Hematopoietic multipotent progenitor cell treated with erythropoietin and hydrocortisone succinate and interleukin-3 and kit ligand, for 6 days (in vitro differentiated cells): ENCODE results near the gene GALP.
"Not testable (repeated sequence)": the region's sequence is repeated elsewhere in the genome, so short reads cannot be mapped to it uniquely, and the experiment has no call there.

ENCODE experiments used
- DNase-seq: peaks from one replicate; pipeline ENCODE4 v3.0.0-alpha.2; 2015

Gene GALP

DNA sequence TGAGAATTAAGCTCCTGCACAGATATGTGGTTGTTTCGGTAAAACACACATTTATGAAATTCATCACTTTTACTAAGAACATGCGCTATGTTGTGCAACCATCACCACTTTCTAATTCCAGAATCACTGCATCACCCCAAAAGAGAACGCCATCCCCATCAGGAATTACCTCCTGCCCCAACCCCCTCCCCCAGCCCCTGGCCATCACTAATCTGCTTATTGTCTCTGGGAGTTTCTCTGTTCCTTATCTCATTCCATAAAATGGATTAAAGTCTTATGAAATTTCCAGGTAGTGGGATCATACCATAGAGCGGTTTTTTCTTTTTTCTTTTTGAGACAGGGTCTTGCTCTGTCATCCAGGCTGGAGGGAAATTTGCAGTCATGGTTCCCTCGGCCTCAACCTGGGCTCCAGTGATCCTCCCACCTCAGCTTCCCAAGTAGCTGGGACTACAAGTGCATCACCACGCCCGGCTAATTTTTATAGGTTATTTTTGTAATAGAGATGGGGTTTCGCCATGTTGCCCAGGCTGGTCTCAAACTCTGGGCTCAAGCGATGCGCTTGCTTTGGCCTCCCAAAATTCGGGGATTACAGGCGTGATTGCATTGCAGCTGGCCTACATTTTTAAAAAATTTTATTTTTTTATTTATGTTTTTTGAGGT lies 18.3 kb downstream of the GALP start:
- no peak for DNase-seq

DNA sequence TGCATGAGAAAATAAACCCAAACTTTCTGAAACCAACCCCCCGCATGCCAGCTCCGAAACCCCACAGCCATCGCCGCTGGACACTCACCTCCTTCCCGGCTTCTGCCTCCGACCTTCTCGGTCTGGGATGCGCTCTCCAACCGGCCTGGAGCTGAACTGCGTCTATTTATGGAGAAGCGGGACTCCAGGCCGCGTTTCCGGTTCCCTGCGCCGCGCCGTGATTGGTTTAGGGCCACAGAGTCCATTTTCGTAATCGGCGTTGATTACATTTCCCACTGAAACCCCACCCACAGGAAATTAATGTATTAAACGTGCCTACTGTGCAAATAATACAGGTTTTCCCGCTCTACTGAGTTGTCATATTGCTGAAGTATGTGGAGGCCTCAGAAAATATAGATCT lies 21.8 kb downstream of the GALP start, which contains the start of gene ZSCAN5B:
Gene ZSCAN5B, minus strand, starts transcription at position 138 of the 400 bp plus-strand sequence. CDS start 4,731 bp downstream, outside the sequence.
- DNase-seq: not testable (repeated sequence)

DNA sequence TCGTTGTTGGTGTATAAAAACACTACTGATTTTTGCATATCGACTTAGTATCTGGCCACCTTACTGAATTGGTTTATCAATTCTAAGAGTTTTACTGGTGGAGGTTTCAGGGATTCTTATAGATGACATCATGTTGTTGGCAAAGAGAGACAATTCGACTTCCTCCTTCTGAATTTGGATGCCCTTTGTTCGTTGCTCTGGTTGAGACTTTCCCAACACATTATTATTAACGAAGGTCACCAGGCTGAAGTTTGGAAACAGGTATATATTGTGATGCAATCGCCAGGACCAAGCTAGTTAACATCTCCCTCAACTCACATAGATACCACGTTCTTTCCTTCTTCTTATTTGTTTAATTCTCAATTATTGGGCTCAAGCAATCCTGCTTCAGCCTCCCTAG lies 23.9 kb downstream of the GALP start:
- no peak for DNase-seq

DNA sequence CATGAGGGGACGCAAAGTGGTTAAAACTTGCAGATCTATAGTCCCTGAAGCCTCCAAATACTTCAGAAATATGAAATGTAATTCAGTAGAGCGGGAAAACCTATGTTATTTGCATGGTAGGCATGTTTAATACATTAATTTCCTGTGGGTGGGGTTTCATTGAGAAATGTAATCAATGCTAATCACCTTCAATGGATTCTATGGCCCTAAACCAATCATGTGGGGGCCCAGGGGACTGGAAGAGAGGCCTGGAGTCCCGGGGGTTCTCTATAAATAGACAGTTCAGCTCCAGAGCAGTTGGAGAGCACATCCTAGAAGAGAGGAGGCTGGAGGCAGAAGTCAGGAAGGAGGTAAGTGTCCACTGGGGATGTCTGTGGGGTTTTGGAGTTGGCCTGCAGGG lies 26.2 kb downstream of the GALP start, which contains the start of gene ZSCAN5C:
Gene ZSCAN5C, plus strand, starts transcription at position 301 of the 400 bp plus-strand sequence. CDS start 3,641 bp downstream, outside the sequence.
- no peak for DNase-seq

DNA sequence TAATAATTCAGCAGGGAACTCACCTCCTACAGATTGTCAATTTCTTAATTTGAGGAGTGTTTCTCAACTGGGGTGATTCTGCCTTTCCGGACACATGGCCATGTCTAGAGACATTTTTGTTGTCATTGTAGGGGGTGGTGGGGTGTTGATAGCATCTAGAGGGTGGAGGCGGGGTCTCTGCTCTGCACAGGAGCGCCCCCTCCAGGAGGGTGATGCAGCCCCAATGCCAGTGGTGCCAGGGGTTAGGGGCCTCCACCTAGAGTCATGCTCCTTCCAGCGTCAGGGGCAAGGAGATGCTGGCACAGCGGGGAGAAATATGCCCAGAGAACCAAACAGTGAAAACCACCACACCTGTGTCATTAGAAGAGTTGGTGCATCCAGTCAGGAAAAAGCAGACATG lies 31.8 kb downstream of the GALP start:
- DNase-seq: not testable (repeated sequence)

DNA sequence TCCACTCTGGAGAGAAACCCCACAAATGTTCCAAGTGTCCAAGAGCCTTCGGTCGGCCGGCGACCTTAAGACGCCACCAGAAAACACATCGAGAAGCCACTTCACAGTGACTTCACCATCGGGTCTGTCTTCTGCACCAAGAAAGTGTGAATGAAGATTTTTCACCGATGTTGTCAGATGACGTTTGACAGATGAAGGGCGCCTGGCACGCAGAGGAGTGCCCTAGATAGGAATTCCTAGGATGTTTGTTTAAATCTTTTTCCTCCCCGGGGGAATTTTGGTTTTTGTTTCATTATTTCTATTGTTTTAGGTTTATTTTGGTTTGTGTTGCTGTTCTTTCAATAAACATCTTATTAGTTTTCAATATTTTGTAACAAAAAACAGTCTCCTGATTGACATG lies 33.3 kb downstream of the GALP start:
- DNase-seq: no peak

DNA sequence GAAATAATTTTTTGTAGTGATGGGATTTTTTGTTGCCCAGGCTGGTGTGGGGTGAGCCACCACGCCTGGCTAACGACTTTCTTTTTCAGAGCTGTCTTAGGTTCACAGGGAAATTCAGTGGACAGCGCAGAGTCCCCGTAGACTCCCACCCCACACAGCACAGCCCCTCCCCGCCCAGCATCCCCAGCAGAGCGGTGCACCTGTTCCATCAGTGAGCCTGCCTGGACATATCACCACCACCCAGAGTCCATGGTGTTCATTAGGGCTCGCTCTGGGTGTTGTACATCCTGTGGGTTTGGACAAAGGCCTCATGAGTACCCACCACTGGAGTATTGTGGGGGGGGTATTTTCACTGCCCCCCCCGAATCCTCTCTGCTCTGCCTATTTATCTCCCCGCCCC lies 34.2 kb downstream of the GALP start:
- DNase-seq: not testable (repeated sequence)

DNA sequence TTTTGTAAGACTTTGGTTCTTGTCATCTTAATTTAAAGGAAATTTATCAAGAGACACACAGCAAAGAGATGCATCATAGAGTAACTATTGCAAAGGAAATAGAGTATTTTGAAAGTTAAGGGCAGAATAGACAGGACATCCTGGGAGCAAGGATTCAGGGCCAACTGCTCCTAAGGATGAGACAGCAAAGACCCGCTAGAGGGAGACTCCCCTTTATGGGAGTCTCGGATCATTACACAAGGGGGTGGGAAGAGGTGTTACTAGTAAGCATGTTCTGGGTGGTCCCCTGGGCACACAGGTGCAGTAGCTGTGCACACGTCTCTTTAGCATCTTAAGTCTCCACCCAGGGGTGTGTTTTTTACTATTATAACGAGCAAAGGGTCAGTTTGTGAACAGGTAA lies 35.9 kb downstream of the GALP start:
- no peak for DNase-seq

DNA sequence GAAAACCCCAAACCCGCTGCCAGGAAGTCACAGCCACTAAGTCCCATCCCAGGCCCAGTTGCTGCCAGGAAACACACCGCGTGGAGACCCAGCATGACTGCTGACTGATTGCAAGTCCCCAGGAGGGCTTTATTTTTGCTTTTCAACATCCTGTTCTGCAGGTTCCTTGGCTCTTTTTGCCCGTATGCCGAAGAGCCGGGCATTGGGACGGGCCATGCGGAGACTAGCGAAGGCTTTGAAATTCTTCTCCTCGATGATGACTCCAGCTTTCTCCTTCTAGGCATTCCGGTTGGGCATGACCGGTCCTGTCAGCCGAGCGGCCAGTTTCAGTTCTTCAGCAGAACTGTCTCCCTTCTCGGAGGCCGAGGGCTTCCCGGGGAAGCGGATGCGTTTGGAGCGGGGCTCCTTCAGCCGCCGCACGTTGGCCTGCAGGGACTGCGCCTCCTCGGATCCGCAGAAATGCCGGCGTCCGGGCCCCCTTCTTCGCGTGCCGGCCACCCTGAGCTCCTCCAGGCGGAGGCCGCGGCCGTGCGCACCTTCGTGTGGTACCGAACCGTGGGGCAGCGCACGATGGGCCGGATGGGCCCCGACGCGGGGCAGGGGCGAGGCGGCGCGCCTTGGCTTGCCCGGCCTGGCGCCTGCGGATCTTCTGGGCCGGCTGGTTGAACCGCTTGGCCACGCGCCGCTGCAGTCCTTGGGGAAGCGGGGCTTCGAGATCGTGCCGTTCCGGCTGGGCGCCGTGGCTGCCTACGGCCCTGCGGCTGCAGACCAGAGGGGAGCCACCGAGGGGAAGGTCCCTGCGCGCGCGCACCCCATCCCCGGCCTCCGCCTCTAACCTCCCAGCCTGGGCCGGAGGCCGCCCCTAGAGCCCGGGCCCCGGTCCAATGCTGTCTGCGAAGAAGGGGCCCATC lies 41.5 kb downstream of the GALP start:
- peak; percentile 10 for DNase-seq

DNA sequence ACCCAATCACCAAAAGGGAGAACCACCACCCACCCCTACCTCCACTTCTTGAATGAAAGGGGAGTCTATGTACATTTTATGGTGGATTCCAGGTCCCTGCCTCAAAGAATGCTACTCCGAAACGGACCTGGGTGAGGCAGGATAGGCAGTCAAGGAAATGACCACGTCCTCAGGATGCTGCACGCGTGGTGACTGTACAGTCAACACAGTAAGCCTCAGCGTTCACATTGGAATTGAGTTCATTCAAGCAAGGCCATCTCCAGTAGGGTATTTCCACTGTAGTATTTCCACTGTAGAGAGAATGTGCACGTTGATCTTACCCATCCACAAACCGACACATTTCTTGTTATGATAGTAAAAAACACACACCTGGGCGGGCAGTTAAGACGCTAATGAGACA lies 43.2 kb downstream of the GALP start:
- DNase-seq: no peak

DNA sequence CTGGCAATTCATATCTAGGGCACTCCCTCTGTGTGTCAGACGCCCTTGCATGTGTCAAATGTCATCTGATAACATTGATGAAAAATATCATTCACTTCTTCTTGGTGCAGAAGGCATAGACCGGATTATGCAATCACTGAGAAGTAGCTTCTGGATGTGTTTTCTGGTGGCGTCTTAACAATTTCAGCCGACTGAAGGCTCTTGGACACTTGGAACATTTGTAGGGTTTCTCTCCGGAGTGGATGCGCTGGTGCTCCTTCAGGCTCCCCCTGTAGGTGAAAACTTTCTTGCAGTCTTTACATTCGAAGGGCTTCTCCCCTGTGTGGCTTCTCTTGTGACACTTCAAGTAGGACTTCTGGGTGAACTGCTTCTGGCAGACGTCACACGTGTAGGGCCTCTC lies 45.6 kb downstream of the GALP start:
- peak; percentile 39 for DNase-seq

DNA sequence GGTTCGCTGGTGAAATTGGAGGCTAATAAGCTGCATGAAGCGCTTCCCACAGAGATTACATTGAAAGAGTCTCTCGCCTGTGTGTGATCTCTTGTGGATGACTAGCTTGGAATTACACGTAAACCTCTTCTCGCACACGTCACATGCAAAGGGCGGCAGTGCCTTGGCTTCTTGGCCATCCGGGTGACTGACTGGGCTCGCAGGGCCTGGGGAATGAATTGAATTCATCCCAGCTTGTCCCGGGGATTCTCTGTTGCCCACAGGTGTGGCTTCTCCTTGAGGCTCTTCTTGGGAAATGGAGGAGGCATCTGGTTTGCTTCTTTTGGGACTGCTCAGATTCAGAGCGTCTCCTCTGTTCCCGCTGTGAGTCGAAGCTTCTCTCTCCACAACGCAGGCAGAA lies 46.0 kb downstream of the GALP start:
- DNase-seq: no peak

DNA sequence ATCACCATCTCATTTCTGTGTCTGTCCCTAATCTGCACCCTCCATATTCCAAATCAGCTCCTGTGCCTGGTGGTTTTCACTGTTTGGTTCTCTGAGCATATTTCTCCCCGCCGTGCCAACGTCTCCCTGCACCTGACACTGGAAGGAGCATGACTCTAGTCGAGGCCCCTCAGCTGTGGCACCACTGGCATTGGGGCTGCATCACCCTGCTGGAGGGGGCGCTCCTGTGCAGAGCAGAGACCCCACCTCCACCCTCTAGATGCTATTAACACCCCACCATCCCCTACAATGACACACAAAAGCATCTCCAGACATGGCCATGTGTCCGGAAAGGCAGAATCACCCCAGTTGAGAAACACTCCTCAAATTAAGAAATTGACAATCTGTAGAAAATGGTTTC lies 47.1 kb downstream of the GALP start:
- no peak for DNase-seq

DNA sequence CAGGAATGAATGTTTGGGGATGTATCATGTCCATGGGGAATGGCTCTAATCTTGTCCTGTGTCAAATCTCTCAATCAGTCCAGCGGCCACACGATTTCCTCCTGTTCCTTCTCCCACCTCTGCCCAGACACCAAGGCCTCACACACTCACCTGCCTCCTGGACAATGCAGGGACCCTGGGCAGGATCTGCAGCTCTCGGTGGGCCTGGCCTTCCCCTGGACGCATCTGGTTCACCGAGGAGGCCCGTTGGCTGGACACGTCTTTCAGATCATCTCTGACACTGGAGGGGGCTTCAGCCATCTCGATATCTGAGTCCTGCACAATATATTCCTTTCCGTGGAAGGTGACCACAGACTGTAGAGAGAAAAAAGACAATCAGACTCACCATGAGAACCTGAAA lies 47.7 kb downstream of the GALP start:
- no peak for DNase-seq
